H1 (cell line): ENCODE data around the gene HRH2.

Experiments
- CEBPB ChIP-seq: IDR thresholded peaks from 2 replicates; pipeline ENCODE4 v1.6.1; 2012; ENCODE audit warnings: low read depth, low read length
- CTCF ChIP-seq, 3 experiments: IDR thresholded peaks; 1 replicate in 2 of 3; 2 replicates in 1 of 3; pipeline versions ENCODE4 v1.5.1 to v1.6.1; 2011; ENCODE audit warnings: low read length in 3 of 3, mild to moderate bottlenecking in 3 of 3, inconsistent platforms in 2 of 3, low read depth in 1 of 3, moderate library complexity in 1 of 3; ENCODE audit not compliant: insufficient read depth in 1 of 3; ENCODE audit errors: control extremely low read depth in 1 of 3
- EP300 ChIP-seq, 2 experiments: IDR thresholded peaks; 1 replicate in 1 of 2; 2 replicates in 1 of 2; pipeline ENCODE4 v1.6.1; 2011 to 2012; ENCODE audit warnings: low read depth in 2 of 2, low read length in 2 of 2, mild to moderate bottlenecking in 2 of 2, borderline replicate concordance in 1 of 2, inconsistent platforms in 1 of 2, moderate library complexity in 1 of 2
- FOSL1 ChIP-seq: IDR thresholded peaks from 2 replicates; pipeline ENCODE4 v1.6.1; 2011; ENCODE audit warnings: mild to moderate bottlenecking, low read depth, low read length, moderate library complexity; ENCODE audit not compliant: insufficient read depth
- NRF1 ChIP-seq: IDR thresholded peaks from 2 replicates; pipeline ENCODE4 v1.6.1; 2011; ENCODE audit warnings: mild to moderate bottlenecking, low read depth, low read length, improper control_type of control experiment
- POLR2A ChIP-seq, 2 experiments: IDR thresholded peaks; 1 replicate in 1 of 2; 2 replicates in 1 of 2; pipeline ENCODE4 v1.6.1; 2011; ENCODE audit warnings: low read depth in 2 of 2, low read length in 2 of 2, mild to moderate bottlenecking in 2 of 2; ENCODE audit errors: control extremely low read depth in 1 of 2
- POLR2AphosphoS5 ChIP-seq: IDR thresholded peaks from 2 replicates; pipeline ENCODE4 v1.6.1; 2011; ENCODE audit warnings: low read depth, low read length
- RAD21 ChIP-seq, 2 experiments: IDR thresholded peaks in 1 of 2; conservative IDR thresholded peaks in 1 of 2; 2 replicates each; pipeline ENCODE4 v1.6.1; 2011; ENCODE audit warnings: low read depth in 2 of 2, low read length in 2 of 2, improper control_type of control experiment in 1 of 2, inconsistent platforms in 1 of 2, mild to moderate bottlenecking in 1 of 2, moderate library complexity in 1 of 2
- SIN3A ChIP-seq, 2 experiments: IDR thresholded peaks in 1 of 2; conservative IDR thresholded peaks in 1 of 2; 2 replicates each; pipeline ENCODE4 v1.6.1; 2011 to 2012; ENCODE audit warnings: low read length in 2 of 2, improper control_type of control experiment in 1 of 2, low read depth in 1 of 2, mild to moderate bottlenecking in 1 of 2
- TAF1 ChIP-seq: IDR thresholded peaks from 2 replicates; pipeline ENCODE4 v1.6.1; 2011; ENCODE audit warnings: mild to moderate bottlenecking, low read depth, low read length
- TBP ChIP-seq: IDR thresholded peaks from 2 replicates; pipeline ENCODE4 v1.6.1; 2011; ENCODE audit warnings: low read depth, low read length, improper control_type of control experiment
- YY1 ChIP-seq: IDR thresholded peaks from 2 replicates; pipeline ENCODE4 v1.6.1; 2011; ENCODE audit warnings: low read depth, mild to moderate bottlenecking, low read length

GRCh38 chr5:175717837-175718236 is 60.0 kb downstream of the HRH2 start:
- no peak for TF ChIP-seq CEBPB
- no peak for TF ChIP-seq POLR2A (IDR thresholded peaks at IDR 0.05; ENCODE audit: control extremely low read depth in 1 of 2, low read depth in 2 of 2, low read length in 2 of 2)
- no peak for TF ChIP-seq CTCF (IDR thresholded peaks at IDR 0.05; ENCODE audit: control extremely low read depth in 1 of 3, insufficient read depth in 1 of 3, low read depth in 1 of 3, low read length in 3 of 3)
- no peak for TF ChIP-seq YY1
- TF ChIP-seq FOSL1 = no peak
- TF ChIP-seq TBP = no peak
- no peak for TF ChIP-seq SIN3A (conservative IDR thresholded peaks at IDR 0.05 in 1 of 2, IDR thresholded peaks at IDR 0.05 in 1 of 2; ENCODE audit: low read depth in 1 of 2, low read length in 2 of 2)
- no peak for TF ChIP-seq EP300 (IDR thresholded peaks at IDR 0.05; ENCODE audit: borderline replicate concordance in 1 of 2, low read depth in 2 of 2, low read length in 2 of 2)
- TF ChIP-seq TAF1 = no peak
- TF ChIP-seq NRF1 = no peak
- TF ChIP-seq RAD21 (IDR thresholded peaks at IDR 0.05 in 1 of 2, conservative IDR thresholded peaks at IDR 0.05 in 1 of 2; ENCODE audit: low read depth in 2 of 2, low read length in 2 of 2) = no peak
- no peak for TF ChIP-seq POLR2AphosphoS5
